SU-DHL-6 (cell line): Measurements from ENCODE around the gene CPNE2.

ENCODE experiments used
- H2AFZ ChIP-seq: fragments of 200-600 bp; sonication (generic); 2 replicates; pipeline ENCODE4 v1.6.1; 2014; ENCODE audit warnings: low read depth, mild to moderate bottlenecking, moderate library complexity, mixed read lengths, antibody characterized with exemption, low read length; ENCODE audit not compliant: severe bottlenecking
- H3F3A ChIP-seq: fragments of 200-600 bp; shearing (Covaris generic); 2 replicates; pipeline ENCODE4 v1.6.0; 2016; ENCODE audit warnings: antibody characterized with exemption, mild to moderate bottlenecking; ENCODE audit not compliant: insufficient read depth
- H3K27ac ChIP-seq: fragments of 200-600 bp; sonication (generic); 2 replicates; pipeline ENCODE4 v1.5.1; 2016; ENCODE audit warnings: low read depth, mild to moderate bottlenecking, low read length, moderate library complexity, mixed read lengths
- H3K27me3 ChIP-seq: fragments of 200-600 bp; sonication (generic), shearing (Covaris generic); 2 replicates; pipeline ENCODE4 v1.6.0; 2014; ENCODE audit warnings: mild to moderate bottlenecking, low read length
- H3K36me3 ChIP-seq: fragments of 200-600 bp; sonication (generic); 2 replicates; pipeline ENCODE4 v1.6.1; 2014; ENCODE audit warnings: mild to moderate bottlenecking, low read length, mixed read lengths
- H3K4me2 ChIP-seq: fragments of 300-600, 200-600 bp; shearing (Covaris generic), sonication (generic); 2 replicates; pipeline ENCODE4 v1.6.0; 2014; ENCODE audit warnings: low read length, low read depth, mild to moderate bottlenecking; ENCODE audit not compliant: poor library complexity, severe bottlenecking
- H3K4me3 ChIP-seq: fragments of 200-600 bp; sonication (generic); 2 replicates; pipeline ENCODE4 v1.5.1; 2014; ENCODE audit warnings: antibody characterized with exemption, low read length, mild to moderate bottlenecking, mixed read lengths; ENCODE audit not compliant: insufficient read depth, poor library complexity, severe bottlenecking
- H3K79me2 ChIP-seq: fragments of 200-600 bp; sonication (generic); 2 replicates; pipeline ENCODE4 v1.6.1; 2014; ENCODE audit warnings: mild to moderate bottlenecking, low read length, moderate library complexity; ENCODE audit not compliant: insufficient read depth
- H3K9ac ChIP-seq: fragments of 200-600 bp; sonication (generic); 2 replicates; pipeline ENCODE4 v1.7.0; 2014; ENCODE audit warnings: mild to moderate bottlenecking, low read length
- H3K9me2 ChIP-seq: fragments of 200-600 bp; sonication (generic); replicated peaks from 2 replicates; pipeline ENCODE4 v1.6.1; 2014; ENCODE audit warnings: low read length; ENCODE audit not compliant: insufficient read depth
- H3K9me3 ChIP-seq: fragments of 200-600 bp; sonication (generic); 2 replicates; pipeline ENCODE4 v1.6.1; 2014; ENCODE audit warnings: low read length, mixed read lengths; ENCODE audit not compliant: insufficient read depth
- H4K20me1 ChIP-seq: fragments of 200-600 bp; sonication (generic); 2 replicates; pipeline ENCODE4 v1.6.1; 2014; ENCODE audit warnings: low read depth, mild to moderate bottlenecking, antibody characterized with exemption, low read length, moderate library complexity, mixed read lengths
- EZH2phosphoT487 ChIP-seq: fragments of 200-600 bp; sonication (generic), shearing (Covaris generic); conservative IDR thresholded peaks from 2 replicates; pipeline ENCODE4 v1.6.1; 2018; ENCODE audit warnings: mild to moderate bottlenecking, antibody characterized with exemption, low read length, moderate library complexity, mixed read lengths
- TF ChIP-seq, protein P1 (sequence below): fragments of 200-600 bp; sonication (generic); IDR thresholded peaks from one replicate; pipeline ENCODE4 v1.5.1; 2017; ENCODE audit warnings: antibody characterized with exemption, mild to moderate bottlenecking, low read length, moderate library complexity; ENCODE audit not compliant: insufficient read depth, poor library complexity, severe bottlenecking

CPNE2 gene

DNA sequence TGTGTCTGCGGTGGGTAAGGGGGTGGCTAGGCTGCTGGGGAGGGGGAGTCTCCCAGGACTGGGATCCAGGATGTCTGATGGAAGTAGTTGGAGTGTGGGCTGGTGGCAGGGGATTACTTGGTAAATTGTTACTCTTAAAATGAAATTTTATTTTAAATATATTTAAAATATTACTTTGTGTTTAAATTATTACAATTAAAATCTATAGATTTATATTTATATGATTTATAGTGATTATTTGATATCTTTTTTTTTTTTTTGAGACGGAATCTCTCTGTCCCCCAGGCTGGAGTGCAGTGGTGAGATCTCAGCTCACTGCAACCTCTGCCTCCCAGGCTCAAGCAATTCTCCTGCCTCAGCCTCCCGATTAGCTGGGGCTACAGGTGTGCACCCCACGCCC lies 18.6 kb downstream of the CPNE2 start:
- H3K9me2 ChIP-seq: no peaks in the 10 kb centered on the region
- H3K4me3 ChIP-seq: no peak overlapping the region
- no peak for TF ChIP-seq EZH2phosphoT487
- TF ChIP-seq, protein P1, sequence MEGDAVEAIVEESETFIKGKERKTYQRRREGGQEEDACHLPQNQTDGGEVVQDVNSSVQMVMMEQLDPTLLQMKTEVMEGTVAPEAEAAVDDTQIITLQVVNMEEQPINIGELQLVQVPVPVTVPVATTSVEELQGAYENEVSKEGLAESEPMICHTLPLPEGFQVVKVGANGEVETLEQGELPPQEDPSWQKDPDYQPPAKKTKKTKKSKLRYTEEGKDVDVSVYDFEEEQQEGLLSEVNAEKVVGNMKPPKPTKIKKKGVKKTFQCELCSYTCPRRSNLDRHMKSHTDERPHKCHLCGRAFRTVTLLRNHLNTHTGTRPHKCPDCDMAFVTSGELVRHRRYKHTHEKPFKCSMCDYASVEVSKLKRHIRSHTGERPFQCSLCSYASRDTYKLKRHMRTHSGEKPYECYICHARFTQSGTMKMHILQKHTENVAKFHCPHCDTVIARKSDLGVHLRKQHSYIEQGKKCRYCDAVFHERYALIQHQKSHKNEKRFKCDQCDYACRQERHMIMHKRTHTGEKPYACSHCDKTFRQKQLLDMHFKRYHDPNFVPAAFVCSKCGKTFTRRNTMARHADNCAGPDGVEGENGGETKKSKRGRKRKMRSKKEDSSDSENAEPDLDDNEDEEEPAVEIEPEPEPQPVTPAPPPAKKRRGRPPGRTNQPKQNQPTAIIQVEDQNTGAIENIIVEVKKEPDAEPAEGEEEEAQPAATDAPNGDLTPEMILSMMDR: no peak

DNA sequence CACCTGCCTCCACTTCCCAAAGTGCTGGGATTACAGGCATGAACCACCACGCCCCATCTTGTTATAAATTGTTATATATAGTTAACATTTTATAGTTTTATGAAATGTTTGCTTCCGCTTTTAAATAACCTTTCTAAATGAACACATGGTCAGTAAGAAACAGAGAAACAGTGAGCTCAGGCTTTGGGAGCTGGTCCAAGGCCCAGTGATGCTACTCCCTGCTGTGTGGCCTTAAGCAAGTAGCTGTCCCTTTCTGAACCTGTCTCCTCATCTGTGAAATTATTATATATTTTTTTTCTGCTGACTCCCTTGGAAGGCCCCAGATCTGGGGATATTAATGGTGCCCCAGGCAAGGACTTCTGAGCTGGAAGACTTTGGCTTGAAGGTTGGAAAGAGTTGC lies 19.0 kb downstream of the CPNE2 start:
- H2AFZ ChIP-seq: no peak overlapping the region
- no peaks in the 10 kb centered on the region for H3K27me3 ChIP-seq
- no peak overlapping the region for H3K4me2 ChIP-seq
- no peaks in the 10 kb centered on the region for H3F3A ChIP-seq
- no peaks in the 10 kb centered on the region for H3K79me2 ChIP-seq
- TF ChIP-seq, protein P1: no peak
- no peak for TF ChIP-seq EZH2phosphoT487
- H3K9ac ChIP-seq: no peak overlapping the region
- no peak overlapping the region for H3K4me3 ChIP-seq
- no peaks in the 10 kb centered on the region for H3K36me3 ChIP-seq
- H4K20me1 ChIP-seq: no peaks in the 10 kb centered on the region
- no peak overlapping the region for H3K27ac ChIP-seq
- H3K9me2 ChIP-seq: no peaks in the 10 kb centered on the region
- no peaks in the 10 kb centered on the region for H3K9me3 ChIP-seq

More for the DNA sequence above, 18.6 kb downstream of the CPNE2 start:
- Histone ChIP-seq H3K36me3 (no peaks in the 10 kb centered on the region), H3K9me3 (no peaks in the 10 kb centered on the region), H4K20me1 (no peaks in the 10 kb centered on the region), H2AFZ (no peak overlapping the region), H3K27me3 (no peaks in the 10 kb centered on the region), H3K79me2 (no peaks in the 10 kb centered on the region), H3K9ac (no peak overlapping the region), H3K27ac (no peak overlapping the region), H3F3A (no peaks in the 10 kb centered on the region), H3K4me2 (no peak overlapping the region)

DNA sequence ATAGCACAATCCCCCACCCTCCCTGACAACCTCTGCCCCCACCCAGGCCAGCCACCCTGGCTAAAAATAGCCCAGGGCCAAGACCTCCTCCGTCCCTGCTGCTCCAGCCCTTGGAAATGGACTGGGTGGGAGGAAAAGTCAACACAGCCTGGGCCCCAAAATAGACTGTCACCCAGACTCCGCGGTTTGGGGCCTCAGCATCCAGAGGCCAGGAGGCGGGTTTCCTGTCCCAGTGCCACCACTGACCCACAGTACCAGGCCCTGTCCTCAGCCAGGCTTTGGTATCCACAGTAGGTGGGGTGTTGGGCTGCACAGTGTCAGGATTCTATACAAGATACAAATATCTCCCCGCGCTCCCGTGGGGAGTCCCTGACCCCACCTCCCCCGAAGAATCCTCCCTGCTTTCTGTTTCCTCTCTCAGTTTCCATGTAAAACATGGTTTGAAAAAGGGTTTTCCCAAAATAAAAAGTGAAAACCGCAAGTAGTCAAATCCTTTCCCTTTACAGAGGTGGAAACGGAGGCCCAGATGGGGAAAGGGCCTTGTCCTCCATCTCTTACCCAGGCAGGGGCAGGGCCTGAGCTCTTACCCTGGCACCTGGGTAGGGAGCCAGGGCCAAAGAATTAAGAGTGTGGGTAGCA lies 20.1 kb downstream of the CPNE2 start:
- no peak overlapping the region for H2AFZ ChIP-seq
- TF ChIP-seq, protein P1: no peak
- no peak for TF ChIP-seq EZH2phosphoT487
- H3K9me2 ChIP-seq: no peaks in the 10 kb centered on the region
- no peak overlapping the region for H3K4me2 ChIP-seq
- no peaks in the 10 kb centered on the region for H4K20me1 ChIP-seq
- no peaks in the 10 kb centered on the region for H3K36me3 ChIP-seq
- H3K4me3 ChIP-seq: no peak overlapping the region
- H3K27me3 ChIP-seq: no peaks in the 10 kb centered on the region
- H3K9me3 ChIP-seq: no peaks in the 10 kb centered on the region
- no peak overlapping the region for H3K9ac ChIP-seq
- H3K27ac ChIP-seq: no peak overlapping the region
- H3F3A ChIP-seq: no peaks in the 10 kb centered on the region
- H3K79me2 ChIP-seq: no peaks in the 10 kb centered on the region
